GM18498 (cell line): ENCODE results near the gene C2orf78.
A peak's percentile ranks its signal among the peaks of the same experiment; 100 is the strongest.
"Not testable (repeated sequence)": the region's sequence is repeated elsewhere in the genome, so short reads cannot be mapped to it uniquely, and the experiment has no call there.

Experiments
- ATAC-seq: cut with Tn5 transposase; IDR thresholded peaks from one replicate; pipeline ENCODE4 v1.9.1; 2021; ENCODE audit warnings: mild to moderate bottlenecking, moderate library complexity; ENCODE audit not compliant: unreplicated experiment

C2orf78 gene, protein sequence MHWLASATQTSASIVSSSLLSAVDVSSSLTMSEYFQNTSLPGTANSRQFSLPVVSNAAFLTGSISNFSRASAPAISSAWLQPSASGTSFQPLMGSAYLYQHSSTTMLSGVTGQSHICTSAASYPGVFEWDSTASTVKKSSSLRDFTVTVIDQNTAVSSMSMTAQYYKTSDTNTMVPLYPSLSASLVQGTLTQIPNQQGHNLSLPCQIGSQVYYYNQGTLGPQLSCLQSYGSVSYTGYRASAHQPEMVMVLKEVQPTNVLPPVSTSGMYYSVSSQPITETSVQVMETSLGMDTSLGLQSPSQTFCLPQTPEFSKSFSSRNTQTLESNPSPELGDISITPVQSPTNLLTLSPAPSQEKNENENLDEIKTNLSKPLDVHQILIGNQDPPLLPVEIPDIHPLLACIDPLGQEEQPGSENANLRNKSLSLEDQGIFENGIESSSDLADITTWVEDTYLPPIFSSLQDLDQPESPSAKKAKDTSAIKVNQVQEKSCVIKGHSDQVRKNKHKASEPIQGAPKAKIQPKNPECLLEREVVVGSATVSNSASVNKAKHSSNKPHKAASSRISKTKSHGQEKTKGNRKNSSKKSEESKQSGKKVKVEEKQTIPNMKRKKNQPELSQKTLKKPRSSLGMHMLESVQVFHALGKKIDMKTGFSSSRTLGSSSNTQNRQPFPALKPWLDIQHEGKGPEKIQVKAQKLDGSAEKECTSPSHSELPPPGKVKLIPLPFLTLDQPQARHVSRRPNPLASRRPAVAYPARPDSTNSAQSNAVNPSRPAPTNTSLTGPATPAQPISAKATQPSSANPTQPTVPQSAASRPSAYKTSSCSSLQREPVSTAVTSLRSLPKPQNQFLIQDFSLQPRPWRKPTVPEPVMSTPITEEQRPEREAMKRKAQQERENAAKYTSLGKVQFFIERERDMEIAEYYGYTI

GRCh38 chr2:73783883-73784282 is at the start of gene C2orf78:
Gene C2orf78, plus strand, starts transcription at chr2:73784183. Its CDS starts 127 bp downstream, at chr2:73784310.
- not testable (repeated sequence) for ATAC-seq

- ATAC-seq, result peak; percentile 2
Measured at GRCh38 chr2:73736378-73736777, 47.6 kb upstream of the C2orf78 start.

DNA sequence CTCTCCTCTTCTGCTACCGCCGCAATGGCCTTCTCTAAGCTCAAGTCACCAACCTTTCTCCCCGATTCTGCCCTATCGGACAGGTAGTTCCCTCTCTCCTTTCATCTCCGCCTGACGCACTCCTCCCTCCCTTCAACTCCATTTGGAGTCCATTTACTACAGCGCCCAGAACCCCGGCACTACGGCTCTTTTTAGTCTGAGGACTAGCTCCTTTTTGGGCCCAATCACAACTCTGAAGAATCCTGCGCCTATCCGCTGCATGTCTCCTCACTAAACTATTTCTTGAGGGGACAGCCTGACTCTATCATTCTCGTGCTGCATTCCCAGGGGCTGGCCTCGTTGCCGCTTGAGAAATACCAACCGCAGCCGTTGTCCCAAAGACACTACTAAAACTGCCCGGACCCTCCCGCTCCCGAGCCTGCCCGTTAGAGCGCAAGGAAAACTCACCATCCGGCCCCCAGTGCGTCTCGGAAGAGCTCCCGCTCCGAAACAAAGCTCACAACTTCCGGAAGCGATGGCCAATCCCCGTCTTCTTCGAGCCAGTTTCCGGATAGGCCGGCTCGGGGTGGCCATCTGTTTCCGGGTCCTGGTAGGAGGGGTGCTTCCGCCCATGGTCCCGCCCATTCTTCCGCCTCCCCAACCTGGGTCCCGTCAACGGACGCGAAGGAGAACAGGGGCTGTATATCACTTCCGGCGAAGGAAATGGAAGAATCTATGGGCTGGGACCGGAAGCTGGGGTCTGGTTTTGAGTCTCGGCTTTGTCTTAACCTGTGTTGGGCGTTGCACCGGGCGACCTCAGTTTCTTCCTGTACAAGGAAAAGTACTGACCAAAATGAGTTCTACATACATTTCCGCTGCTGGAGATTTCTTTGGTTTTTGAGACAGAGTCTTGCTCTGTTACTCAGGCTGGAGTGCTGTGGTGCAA is 46.9 kb upstream of the C2orf78 start, which contains the start of gene TPRKB:
TSS of gene TPRKB (minus strand) at position 491 of the 925 bp plus-strand sequence. CDS start 2,776 bp downstream, outside the sequence.
- ATAC-seq, result peak; percentile 96

GRCh38 chr2:73739101-73739500 is 44.9 kb upstream of the C2orf78 start:
- ATAC-seq, result no peak

DNA sequence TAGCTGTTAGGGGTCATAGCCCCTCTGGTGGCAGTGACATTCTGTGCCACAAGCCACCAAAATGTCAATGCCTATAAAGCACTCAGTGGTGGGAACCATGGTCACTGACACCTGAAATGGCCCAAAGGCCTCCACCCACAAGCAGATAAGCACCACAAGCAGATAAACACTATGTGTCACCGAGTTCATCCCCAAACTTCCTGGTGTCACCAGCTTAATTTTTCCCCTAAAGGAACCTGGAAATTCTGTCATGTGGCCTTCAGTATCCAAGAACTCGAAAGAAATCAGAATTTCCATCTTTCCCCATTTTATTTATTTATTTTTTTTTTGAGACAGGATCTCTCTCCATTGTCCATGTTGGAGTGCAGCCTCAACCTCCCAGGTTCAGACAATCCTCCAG is 43.2 kb upstream of the C2orf78 start:
- ATAC-seq, result no peak

DNA sequence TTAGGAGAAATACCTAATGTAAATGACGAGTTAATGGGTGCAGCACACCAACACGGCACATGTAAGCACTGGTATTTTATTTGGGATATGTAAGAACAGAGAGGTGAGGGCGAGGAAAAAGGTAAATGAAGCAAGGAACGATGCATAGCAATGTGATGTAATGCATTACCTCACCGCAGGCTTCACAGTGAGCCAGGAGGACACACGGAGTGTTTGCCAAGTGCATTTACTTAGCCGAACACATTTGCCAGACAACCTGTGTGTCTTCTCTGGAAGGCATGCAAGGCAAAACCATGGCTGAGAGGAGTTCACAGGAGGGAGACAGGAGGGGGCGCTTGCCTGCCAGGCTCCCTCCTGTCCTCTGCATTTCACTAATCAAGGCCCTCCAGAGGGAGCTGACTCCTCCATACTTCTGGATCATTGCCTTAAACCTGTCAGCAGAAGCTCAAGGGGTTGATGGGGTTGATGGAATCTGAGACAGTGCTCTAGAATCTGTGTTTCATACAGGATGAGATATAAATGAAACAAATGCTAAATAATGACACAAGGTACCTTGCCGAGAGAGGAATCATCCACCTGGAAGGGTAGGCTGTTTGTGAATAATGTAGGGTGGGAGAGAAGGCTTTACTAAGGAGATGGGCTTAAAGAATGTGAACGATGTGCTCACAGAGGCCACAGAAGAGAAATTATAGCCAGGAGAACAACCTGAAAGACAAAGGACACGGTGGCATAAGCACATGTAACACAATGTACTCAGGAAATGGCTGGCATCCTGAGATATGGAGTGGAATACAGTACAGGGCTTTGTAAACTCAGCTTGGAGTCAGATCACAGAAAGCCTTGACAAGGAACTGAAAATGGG is 37.7 kb upstream of the C2orf78 start:
- no peak for ATAC-seq

- no peak for ATAC-seq
Measured at GRCh38 chr2:73746877-73747208, 37.1 kb upstream of the C2orf78 start.

GRCh38 chr2:73749314-73749713 is 34.7 kb upstream of the C2orf78 start:
- ATAC-seq, result no peak

GRCh38 chr2:73754332-73754731 is 29.7 kb upstream of the C2orf78 start:
- not testable (repeated sequence) for ATAC-seq

GRCh38 chr2:73759285-73759764 is 24.7 kb upstream of the C2orf78 start:
- no peak for ATAC-seq

- no peak for ATAC-seq
Measured at GRCh38 chr2:73759904-73760303, 24.1 kb upstream of the C2orf78 start.

DNA sequence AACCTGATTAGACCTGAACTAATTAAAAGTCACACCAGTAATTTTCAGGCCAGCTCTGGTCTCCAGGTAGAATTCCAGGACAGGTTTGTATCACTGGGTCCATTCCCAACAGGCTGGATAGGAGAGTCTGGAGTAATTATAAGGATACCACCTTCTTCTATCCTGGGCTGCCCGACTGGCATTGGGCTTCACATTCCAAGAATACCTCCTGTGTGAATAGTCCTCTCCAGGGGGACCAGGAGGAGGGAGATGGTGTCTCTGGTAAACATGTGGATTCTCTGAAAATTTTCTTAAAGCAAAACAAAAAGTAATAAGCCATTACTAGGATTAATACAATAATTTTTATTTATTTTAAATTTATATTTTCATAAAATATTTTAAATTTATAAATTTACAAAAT is 21.4 kb upstream of the C2orf78 start:
- ATAC-seq, result no peak

DNA sequence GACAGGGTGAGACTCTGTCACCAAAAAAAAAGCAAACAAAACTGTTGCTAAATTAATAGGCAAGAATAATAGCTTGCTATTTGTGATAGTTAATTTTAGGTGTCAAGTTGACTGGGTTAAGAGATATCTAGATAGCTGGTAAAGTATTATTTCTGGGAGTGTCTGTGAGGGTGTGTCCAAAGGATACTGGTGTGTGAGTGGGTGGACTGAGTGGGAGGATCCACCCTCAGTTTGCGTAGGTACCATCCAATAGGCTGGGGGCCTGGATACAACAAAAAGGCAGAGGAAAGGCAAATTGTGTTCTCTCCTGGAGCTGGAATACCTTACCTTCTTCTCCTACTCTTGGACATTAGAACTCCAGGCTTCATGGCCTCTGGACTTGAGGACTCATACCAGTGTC is 19.0 kb upstream of the C2orf78 start:
- no peak for ATAC-seq

GRCh38 chr2:73766349-73766748 is 17.6 kb upstream of the C2orf78 start:
- no peak for ATAC-seq

DNA sequence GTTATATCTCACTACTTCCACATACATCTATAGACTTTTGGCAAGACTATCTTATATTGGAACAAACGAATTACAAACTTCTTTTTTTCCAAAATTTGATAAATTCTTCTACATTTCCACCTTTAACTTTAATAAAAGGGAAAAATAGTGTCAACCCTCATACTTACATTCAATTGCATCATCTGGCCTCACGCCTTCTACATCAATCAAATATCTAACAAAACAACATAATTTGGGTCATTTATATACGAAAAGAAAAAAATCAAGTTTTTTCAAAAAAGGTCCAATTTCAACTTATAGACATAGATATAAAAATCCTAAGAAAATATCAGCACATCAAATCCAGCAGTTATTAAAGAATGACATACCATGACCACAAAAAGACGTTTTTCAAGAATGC is 17.0 kb upstream of the C2orf78 start:
- ATAC-seq, result no peak

DNA sequence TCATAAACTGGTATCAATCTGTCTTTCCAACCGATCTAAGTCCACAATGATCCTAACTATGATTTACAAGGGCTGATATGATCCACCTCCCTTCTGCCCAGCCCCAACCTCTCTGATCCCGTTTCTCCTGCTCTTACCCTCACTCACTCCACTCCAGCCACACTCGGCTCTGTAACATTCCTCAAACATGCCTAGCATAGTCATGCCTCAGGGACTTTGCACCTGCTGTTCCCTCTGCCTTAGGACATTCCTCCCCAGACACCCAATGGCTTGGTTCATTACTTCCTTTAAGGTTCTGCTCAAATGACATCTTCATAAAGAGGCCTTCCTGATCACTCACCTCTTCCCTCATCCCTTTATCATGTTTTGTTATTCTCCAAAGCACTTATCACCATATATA is 13.3 kb upstream of the C2orf78 start:
- no peak for ATAC-seq

- ATAC-seq, result no peak
Measured at GRCh38 chr2:73772819-73773218, 11.2 kb upstream of the C2orf78 start.

- ATAC-seq, result no peak
Measured at GRCh38 chr2:73776381-73776780, 7.6 kb upstream of the C2orf78 start.

GRCh38 chr2:73776869-73777519 is 7.0 kb upstream of the C2orf78 start:
- no peak for ATAC-seq
